Measurements from ENCODE around the gene APBA2. TPM values are rescaled to one million over a fixed set of nuclear protein-coding genes. Genes with fewer than 3 reads are reported as not detected.

The APBA2 gene
- total RNA-seq, 4 donors from 2014 or later = 7.7 to 14.4 (median 11.6) TPM

DNA sequence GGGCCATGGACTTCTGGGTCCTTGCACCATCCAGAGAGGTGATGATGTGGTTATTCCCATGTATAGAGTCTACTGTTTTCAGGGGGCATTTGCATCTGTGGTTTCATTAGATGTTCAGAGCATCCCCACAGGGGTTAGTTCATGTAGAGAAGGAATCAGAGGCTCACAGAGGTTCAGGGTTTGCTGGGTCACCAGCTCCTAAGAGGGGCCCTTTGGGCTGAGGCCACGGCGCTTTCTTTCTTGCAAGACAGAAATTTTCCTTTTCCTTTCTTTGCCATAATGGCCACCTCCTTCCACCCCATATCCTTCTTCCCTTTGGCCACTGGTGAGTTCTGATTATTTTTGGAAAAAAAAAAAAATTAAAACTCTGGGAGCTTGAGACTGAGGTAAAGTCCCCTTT lies 62.3 kb downstream of the APBA2 start:
- Histone ChIP-seq H3K9me3 (no peaks in the 10 kb centered on the region), H3K4me1 (no peaks in the 10 kb centered on the region)
- DNase-seq = no peak

DNA sequence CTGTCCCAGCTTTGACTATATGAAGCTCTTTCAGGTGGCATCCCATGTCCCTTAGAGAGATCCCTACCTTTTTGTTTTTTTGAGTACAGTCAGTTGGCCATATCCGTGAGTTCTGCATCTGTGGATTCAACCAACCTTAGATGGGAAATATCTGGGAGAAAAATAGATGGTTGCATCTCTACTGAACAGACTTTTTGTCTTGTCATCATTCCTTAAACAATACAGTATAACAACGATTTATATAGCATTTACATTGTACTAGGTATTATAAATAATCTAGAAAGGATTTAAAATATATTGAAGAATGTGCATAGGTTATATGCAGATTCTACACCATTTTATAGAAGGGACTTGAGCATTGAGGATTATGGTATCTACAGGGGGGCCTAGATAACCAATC lies 65.1 kb downstream of the APBA2 start:
- intact Hi-C loops (cut with DNase I) = no loop called here
- no peaks in the 10 kb centered on the region for H3K9me3 ChIP-seq
- H3K36me3 ChIP-seq = no peaks in the 10 kb centered on the region
- no peak for DNase-seq
- no peak overlapping the region for H3K27ac ChIP-seq
- H3K4me1 ChIP-seq = no peaks in the 10 kb centered on the region
- WGBS, 2 donors = 94 to 95% methylated on average over 2 of the region's 2 CpGs
- no peaks in the 10 kb centered on the region for H3K27me3 ChIP-seq
- TF ChIP-seq POLR2A (IDR thresholded peaks at IDR 0.05) = no peak
- TF ChIP-seq, protein P1, sequence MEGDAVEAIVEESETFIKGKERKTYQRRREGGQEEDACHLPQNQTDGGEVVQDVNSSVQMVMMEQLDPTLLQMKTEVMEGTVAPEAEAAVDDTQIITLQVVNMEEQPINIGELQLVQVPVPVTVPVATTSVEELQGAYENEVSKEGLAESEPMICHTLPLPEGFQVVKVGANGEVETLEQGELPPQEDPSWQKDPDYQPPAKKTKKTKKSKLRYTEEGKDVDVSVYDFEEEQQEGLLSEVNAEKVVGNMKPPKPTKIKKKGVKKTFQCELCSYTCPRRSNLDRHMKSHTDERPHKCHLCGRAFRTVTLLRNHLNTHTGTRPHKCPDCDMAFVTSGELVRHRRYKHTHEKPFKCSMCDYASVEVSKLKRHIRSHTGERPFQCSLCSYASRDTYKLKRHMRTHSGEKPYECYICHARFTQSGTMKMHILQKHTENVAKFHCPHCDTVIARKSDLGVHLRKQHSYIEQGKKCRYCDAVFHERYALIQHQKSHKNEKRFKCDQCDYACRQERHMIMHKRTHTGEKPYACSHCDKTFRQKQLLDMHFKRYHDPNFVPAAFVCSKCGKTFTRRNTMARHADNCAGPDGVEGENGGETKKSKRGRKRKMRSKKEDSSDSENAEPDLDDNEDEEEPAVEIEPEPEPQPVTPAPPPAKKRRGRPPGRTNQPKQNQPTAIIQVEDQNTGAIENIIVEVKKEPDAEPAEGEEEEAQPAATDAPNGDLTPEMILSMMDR (IDR thresholded peaks at IDR 0.05) = no peak
- H3K4me3 ChIP-seq (replicated peaks in 1 of 3) = no peak overlapping the region

More for the DNA sequence above, 62.3 kb downstream of the APBA2 start:
- Histone ChIP-seq H3K27ac (no peak overlapping the region), H3K27me3 (no peaks in the 10 kb centered on the region), H3K4me3 (replicated peaks in 1 of 3) (no peak overlapping the region), H3K36me3 (no peaks in the 10 kb centered on the region)
- TF ChIP-seq, protein P1 (IDR thresholded peaks at IDR 0.05) = no peak
- no peak for TF ChIP-seq POLR2A (IDR thresholded peaks at IDR 0.05)
- intact Hi-C loops (cut with DNase I) = no loop called here
- 92 to 98% methylated on average over 2 of the region's 2 CpGs for WGBS, 2 donors

DNA sequence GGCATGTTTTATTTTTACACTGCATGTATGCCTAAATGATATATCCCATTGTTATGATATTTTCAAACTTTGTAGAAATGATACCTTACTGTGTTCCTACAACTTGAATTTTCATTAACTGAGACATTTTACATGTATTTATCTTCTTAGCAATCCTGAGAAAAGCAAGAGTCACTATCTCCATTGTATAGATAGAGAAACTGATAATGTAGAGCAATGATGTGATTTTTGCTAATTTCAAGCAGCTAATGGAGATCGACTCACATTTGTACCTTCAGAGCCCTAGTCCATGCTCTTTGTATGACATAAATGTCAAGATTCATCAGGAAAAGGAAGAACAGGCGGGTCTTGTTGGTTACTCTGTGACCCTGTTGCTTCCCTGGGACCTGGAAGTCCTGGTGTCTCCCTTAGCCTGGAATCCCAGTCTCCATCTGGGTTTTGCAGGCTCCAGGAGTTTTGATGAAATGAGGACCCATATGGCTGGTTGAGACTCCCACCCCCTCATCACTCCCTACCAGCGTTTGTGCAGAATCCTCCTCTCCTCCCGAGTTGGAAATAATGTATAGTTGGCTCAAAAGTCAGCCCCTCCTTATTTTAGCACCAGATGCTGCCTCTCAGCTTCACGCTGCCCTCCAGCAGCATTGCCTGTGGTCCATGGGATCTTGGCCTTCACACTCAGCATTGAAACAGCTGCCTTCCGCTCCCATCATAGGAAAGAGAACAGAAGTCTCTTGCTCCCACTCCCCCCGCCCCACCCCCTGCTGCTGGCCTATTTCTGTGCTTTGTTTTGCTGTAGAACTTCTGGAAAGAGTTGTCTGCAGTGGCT lies 67.1 kb downstream of the APBA2 start:
- 75 to 83% methylated on average over 7 of the region's 7 CpGs for WGBS, 2 donors
- Histone ChIP-seq H3K4me1 (no peaks in the 10 kb centered on the region), H3K4me3 (replicated peaks in 1 of 3) (no peak overlapping the region), H3K9me3 (no peaks in the 10 kb centered on the region), H3K27ac (no peak overlapping the region), H3K27me3 (no peaks in the 10 kb centered on the region), H3K36me3 (no peaks in the 10 kb centered on the region)
- DNase-seq = no peak
- no peak for TF ChIP-seq POLR2A (IDR thresholded peaks at IDR 0.05)
- intact Hi-C loops (cut with DNase I) = no loop called here

DNA sequence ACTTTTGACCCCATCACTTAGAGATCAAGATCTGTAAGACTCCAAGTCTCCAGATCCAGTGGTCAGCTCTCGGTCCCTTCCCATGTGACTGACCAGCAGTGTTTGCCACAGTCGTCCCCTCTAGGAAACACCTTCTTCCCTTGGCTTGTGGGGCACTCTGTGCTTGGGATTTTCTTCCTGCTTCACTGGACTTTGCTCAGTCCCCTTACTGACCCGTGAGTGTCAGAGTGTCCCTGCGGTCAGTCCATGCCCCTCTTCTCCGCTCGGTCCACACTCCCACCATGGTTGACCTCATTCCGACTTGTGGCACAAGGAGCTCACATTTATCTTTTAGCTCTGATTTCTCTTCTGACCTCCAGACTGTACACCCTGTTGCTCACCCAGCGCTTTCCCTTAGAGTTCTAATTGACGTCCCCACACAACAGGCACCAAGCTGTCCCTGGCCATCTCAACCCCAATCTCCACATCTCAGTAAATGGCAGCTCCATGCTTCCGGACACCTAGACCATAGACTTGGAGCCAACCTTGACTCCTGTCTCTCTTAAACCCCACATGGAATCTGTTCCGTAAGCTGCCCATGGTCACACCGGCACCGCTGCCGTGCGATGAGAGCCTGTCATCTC lies 67.9 kb downstream of the APBA2 start:
- TF ChIP-seq, protein P1 (IDR thresholded peaks at IDR 0.05) = no peak
- no peak for TF ChIP-seq POLR2A (IDR thresholded peaks at IDR 0.05)
- intact Hi-C loops (cut with DNase I) = no loop called here
- no peak for DNase-seq
- Histone ChIP-seq H3K4me1 (no peaks in the 10 kb centered on the region), H3K9me3 (no peaks in the 10 kb centered on the region), H3K36me3 (no peaks in the 10 kb centered on the region), H3K27me3 (no peaks in the 10 kb centered on the region), H3K4me3 (replicated peaks in 1 of 3) (no peak overlapping the region), H3K27ac (no peak overlapping the region)
- 95 to 97% methylated on average over 15 of the region's 15 CpGs for WGBS, 2 donors

DNA sequence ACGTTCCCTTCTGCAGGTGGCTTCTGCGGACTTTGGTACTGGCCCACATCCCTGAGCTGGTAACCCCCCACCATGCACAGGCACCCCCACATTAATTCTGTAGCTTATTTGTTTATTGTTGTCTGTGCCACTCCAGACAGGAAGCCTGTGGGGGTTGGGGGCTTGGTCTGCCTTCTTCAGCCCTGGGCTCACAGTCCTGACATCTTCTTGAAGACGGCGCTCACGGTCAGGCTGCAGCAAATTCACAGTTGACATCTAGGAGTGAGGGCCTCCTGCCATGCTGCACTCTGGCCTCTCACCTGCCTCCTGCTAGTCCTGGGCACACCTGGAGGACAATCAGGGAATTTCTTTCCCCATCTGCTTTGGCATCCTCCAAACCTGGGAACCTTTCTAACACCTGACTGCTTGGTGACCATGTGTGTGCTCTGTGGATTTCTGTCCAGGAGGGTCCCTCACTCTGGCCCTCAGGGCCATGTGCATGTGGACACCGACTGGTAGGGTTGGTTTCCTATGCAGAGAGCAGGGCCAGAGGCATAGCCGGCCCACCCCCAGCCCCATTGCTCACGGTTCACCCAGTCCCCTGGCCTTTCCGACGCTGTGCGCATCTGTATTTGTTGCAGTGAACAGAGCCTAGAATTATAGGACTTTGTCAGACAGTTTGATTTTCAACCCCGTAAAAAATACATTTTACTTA lies 68.8 kb downstream of the APBA2 start:
- TF ChIP-seq, protein P1 (IDR thresholded peaks at IDR 0.05) = no peak
- TF ChIP-seq POLR2A (IDR thresholded peaks at IDR 0.05) = no peak
- WGBS, 2 donors = 85 to 87% methylated on average over 11 to 12 of the region's 12 CpGs

More for the DNA sequence above, 68.8 kb downstream of the APBA2 start:
- Histone ChIP-seq H3K27ac (no peak overlapping the region), H3K4me3 (replicated peaks in 1 of 3) (no peak overlapping the region), H3K9me3 (no peaks in the 10 kb centered on the region), H3K36me3 (no peaks in the 10 kb centered on the region), H3K27me3 (no peaks in the 10 kb centered on the region), H3K4me1 (no peaks in the 10 kb centered on the region)
- no peak for DNase-seq
- intact Hi-C loops (cut with DNase I) = no loop called here
